Measurements from ENCODE around the gene SPATA4. TPM values are rescaled to one million over a fixed set of nuclear protein-coding genes. Genes with fewer than 3 reads are reported as not detected.

The SPATA4 gene
- total and polyA plus RNA-seq, 2 of the 4 experiments (the other 2 are of a cell fraction) = under 0.01 to 0.09 TPM

DNA sequence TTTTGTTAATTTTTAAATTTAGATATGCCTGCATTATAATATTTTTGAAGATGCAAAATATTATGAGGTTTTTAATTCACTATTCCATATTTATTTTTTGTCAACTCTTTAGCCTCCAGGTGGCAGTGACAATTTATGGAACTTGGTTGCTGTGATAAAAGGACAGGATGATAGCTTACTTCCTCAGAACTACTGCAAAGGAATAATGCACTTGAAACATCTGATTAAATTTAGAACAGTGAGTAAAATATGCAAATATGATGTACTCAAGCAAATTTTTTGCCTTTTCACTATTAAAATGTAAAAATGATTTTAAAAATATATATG lies 45.1 kb downstream of the SPATA4 start:
- Histone ChIP-seq H2AFZ (replicated peaks; ENCODE audit: low read length, poor library complexity) (no peak overlapping the region), H3K9ac (ENCODE audit: low read depth, low read length) (no peak overlapping the region), H4K5ac (ENCODE audit: low read depth, low read length) (no peak overlapping the region), H2AK9ac (replicated peaks; ENCODE audit: low read depth, low read length, poor library complexity) (no peak overlapping the region), H3K27ac (ENCODE audit: insufficient read depth, low read length) (no peak overlapping the region), H3K27me3 (ENCODE audit: control insufficient read depth, insufficient read depth, low read length) (no peaks in the 10 kb centered on the region), H3K23ac (ENCODE audit: low read depth, low read length) (no peak overlapping the region), H2BK20ac (ENCODE audit: low read depth, low read length) (no peak overlapping the region), H2AK5ac (ENCODE audit: low read depth, low read length) (no peak overlapping the region), H2BK15ac (ENCODE audit: low read depth, low read length) (no peak overlapping the region), H2BK120ac (ENCODE audit: low read depth, low read length) (no peak overlapping the region), H2BK5ac (ENCODE audit: low read depth, low read length, poor library complexity, severe bottlenecking) (peak overlapping the region; percentile 89), H3K4me2 (ENCODE audit: low read depth, low read length) (no peak overlapping the region), H4K20me1 (ENCODE audit: insufficient read depth, low read length) (no peaks in the 10 kb centered on the region), H3K4me3 (ENCODE audit: insufficient read depth, low read depth, low read length) (no peak overlapping the region), H3K4ac (ENCODE audit: low read depth, low read length) (no peak overlapping the region), H3K18ac (ENCODE audit: low read depth, low read length) (no peak overlapping the region), H4K8ac (ENCODE audit: low read depth in 2 of 2, low read length in 2 of 2) (peak overlapping the region in 1 of 2 experiments; percentile 39; a peak in 1 of 4 replicates), H3K79me1 (ENCODE audit: low read depth in 1 of 2, low read length in 2 of 2) (no peaks in the 10 kb centered on the region), H3K14ac (replicated peaks; ENCODE audit: low read depth, low read length) (no peak overlapping the region), H3K9me3 (ENCODE audit: control insufficient read depth, insufficient read depth, low read length) (no peaks in the 10 kb centered on the region), H4K91ac (ENCODE audit: insufficient read depth, low read depth, low read length) (no peak overlapping the region), H3K36me3 (ENCODE audit: control insufficient read depth, insufficient read depth, low read length) (no peaks in the 10 kb centered on the region), H3K9me1 (ENCODE audit: insufficient read depth, low read length) (no peaks in the 10 kb centered on the region), H3K4me1 (ENCODE audit: control insufficient read depth, insufficient read depth, low read length) (no peaks in the 10 kb centered on the region), H3K56ac (ENCODE audit: extremely low read depth, insufficient read depth, low read length) (no peak overlapping the region)
- intact Hi-C loops (cut with micrococcal nuclease) = loop anchor here (1.0 to 5.0 kb wide), 3 partner anchors 37 to 191 kb away; no protein-coding TSS in a partner anchor
- ChIA-PET POLR2A (ENCODE audit: unreplicated experiment) (no interaction called here), CTCF (interaction anchor here (0.8 to 2.3 kb wide), 5 partner anchors 9 to 191 kb away, joined by 4 to 8 read pairs (median 4); no protein-coding TSS in a partner anchor)
- peak; percentile 66 for ATAC-seq (ENCODE audit: low read depth)
- BruUV-seq (replicated peaks) = no TSS peak
- dilution Hi-C loops (cut with HindIII; ENCODE audit: low sequenced_read_pairs, unreplicated experiment) = no loop called here
- TF ChIP-seq RAD21 (IDR thresholded peaks at IDR 0.05; ENCODE audit: low read length) (peak; percentile 58), FOS (IDR thresholded peaks at IDR 0.05; ENCODE audit: low read depth, low read length) (no peak), CEBPB (IDR thresholded peaks at IDR 0.05; ENCODE audit: low read depth, low read length) (no peak), NFE2L2 (IDR thresholded peaks at IDR 0.05; ENCODE audit: low read depth, low read length) (no peak), BHLHE40 (IDR thresholded peaks at IDR 0.05; ENCODE audit: low read depth, low read length) (no peak), POLR2A (IDR thresholded peaks at IDR 0.05; ENCODE audit: low read depth, low read length) (no peak), SMC3 (IDR thresholded peaks at IDR 0.05; ENCODE audit: low read depth, low read length) (peak; percentile 43), CHD1 (IDR thresholded peaks at IDR 0.05; ENCODE audit: low read depth, low read length) (no peak), MXI1 (IDR thresholded peaks at IDR 0.05; ENCODE audit: borderline replicate concordance, low read depth, low read length) (no peak), MAZ (IDR thresholded peaks at IDR 0.05; ENCODE audit: borderline replicate concordance, low read depth, low read length) (no peak)
- TF ChIP-seq, protein P1, sequence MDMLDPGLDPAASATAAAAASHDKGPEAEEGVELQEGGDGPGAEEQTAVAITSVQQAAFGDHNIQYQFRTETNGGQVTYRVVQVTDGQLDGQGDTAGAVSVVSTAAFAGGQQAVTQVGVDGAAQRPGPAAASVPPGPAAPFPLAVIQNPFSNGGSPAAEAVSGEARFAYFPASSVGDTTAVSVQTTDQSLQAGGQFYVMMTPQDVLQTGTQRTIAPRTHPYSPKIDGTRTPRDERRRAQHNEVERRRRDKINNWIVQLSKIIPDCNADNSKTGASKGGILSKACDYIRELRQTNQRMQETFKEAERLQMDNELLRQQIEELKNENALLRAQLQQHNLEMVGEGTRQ (IDR thresholded peaks at IDR 0.05; ENCODE audit: low read depth, low read length) = no peak
- TF ChIP-seq, protein P2, sequence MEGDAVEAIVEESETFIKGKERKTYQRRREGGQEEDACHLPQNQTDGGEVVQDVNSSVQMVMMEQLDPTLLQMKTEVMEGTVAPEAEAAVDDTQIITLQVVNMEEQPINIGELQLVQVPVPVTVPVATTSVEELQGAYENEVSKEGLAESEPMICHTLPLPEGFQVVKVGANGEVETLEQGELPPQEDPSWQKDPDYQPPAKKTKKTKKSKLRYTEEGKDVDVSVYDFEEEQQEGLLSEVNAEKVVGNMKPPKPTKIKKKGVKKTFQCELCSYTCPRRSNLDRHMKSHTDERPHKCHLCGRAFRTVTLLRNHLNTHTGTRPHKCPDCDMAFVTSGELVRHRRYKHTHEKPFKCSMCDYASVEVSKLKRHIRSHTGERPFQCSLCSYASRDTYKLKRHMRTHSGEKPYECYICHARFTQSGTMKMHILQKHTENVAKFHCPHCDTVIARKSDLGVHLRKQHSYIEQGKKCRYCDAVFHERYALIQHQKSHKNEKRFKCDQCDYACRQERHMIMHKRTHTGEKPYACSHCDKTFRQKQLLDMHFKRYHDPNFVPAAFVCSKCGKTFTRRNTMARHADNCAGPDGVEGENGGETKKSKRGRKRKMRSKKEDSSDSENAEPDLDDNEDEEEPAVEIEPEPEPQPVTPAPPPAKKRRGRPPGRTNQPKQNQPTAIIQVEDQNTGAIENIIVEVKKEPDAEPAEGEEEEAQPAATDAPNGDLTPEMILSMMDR (conservative IDR thresholded peaks at IDR 0.05; ENCODE audit: low read depth, low read length) = peak; percentile 46
- TF ChIP-seq, protein P3, sequence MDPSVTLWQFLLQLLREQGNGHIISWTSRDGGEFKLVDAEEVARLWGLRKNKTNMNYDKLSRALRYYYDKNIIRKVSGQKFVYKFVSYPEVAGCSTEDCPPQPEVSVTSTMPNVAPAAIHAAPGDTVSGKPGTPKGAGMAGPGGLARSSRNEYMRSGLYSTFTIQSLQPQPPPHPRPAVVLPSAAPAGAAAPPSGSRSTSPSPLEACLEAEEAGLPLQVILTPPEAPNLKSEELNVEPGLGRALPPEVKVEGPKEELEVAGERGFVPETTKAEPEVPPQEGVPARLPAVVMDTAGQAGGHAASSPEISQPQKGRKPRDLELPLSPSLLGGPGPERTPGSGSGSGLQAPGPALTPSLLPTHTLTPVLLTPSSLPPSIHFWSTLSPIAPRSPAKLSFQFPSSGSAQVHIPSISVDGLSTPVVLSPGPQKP (IDR thresholded peaks at IDR 0.05; ENCODE audit: borderline replicate concordance, low read depth, low read length) = no peak
- in situ Hi-C loops (cut with MboI; ENCODE audit: low sequenced_read_pairs) = no loop called here
- peak; percentile 46 for DNase-seq
